Astrocyte (in vitro differentiated cells and primary cell): ENCODE results near the gene PARP4.
"Not testable (repeated sequence)": the region's sequence is repeated elsewhere in the genome, so short reads cannot be mapped to it uniquely, and the experiment has no call there.

Experiments
- EZH2 ChIP-seq: IDR thresholded peaks from 2 replicates; pipeline ENCODE4 v1.6.1; 2012; ENCODE audit warnings: mild to moderate bottlenecking, low read length, inconsistent platforms; ENCODE audit not compliant: insufficient read depth
- TF ChIP-seq, protein P1 (sequence below): IDR thresholded peaks from 2 replicates; pipeline ENCODE4 v1.5.1; 2011; ENCODE audit warnings: low read depth, mild to moderate bottlenecking, inconsistent platforms, low read length, moderate library complexity; ENCODE audit not compliant: insufficient read depth

DNA sequence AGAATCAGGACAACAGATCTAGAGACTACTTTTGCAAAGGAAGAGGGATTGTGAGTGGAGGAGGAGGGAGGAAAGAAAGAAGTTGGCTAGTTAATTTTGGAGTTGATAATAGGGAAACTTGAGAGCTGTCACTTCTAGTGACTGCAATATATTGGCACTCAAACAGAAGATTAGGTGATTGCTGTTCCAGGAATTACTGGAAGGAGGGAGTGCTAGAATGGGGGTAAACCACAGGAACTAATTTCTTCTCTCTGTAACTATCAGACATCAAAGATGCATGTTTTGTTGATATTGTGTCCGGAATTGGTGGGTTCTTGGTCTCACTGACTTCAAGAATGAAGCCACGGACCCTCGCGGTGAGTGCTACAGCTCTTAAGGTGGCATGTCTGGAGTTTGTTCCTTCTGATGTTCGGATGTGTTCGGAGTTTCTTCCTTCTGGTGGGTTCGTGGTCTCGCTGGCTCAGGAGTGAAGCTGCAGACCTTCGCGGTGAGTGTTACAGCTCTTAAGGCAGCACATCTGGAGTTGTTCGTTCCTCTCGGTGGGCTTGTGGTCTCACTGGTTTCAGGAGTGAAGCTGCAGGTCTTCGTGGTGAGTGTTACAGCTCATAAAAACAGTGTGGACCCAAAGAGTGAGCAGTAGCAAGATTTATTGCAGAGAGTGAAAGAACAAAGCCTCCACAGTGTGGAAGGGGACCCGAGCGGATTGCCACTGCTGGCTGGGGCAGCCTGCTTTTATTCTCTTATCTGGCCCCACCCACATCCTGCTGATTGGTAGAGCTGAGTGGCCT is 47.0 kb upstream of the PARP4 start:
- TF ChIP-seq, protein P1, sequence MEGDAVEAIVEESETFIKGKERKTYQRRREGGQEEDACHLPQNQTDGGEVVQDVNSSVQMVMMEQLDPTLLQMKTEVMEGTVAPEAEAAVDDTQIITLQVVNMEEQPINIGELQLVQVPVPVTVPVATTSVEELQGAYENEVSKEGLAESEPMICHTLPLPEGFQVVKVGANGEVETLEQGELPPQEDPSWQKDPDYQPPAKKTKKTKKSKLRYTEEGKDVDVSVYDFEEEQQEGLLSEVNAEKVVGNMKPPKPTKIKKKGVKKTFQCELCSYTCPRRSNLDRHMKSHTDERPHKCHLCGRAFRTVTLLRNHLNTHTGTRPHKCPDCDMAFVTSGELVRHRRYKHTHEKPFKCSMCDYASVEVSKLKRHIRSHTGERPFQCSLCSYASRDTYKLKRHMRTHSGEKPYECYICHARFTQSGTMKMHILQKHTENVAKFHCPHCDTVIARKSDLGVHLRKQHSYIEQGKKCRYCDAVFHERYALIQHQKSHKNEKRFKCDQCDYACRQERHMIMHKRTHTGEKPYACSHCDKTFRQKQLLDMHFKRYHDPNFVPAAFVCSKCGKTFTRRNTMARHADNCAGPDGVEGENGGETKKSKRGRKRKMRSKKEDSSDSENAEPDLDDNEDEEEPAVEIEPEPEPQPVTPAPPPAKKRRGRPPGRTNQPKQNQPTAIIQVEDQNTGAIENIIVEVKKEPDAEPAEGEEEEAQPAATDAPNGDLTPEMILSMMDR = not testable (repeated sequence)
- not testable (repeated sequence) for TF ChIP-seq EZH2
